Lower leg skin (tissue), 4 donors: Measurements from ENCODE around the gene ZCCHC7. TPM values are rescaled to one million over a fixed set of nuclear protein-coding genes. Genes with fewer than 3 reads are reported as not detected.

Source experiments
- DNase-seq, 2 donors: peaks; one replicate each; pipeline ENCODE4 v3.0.0-alpha.2; 2019; ENCODE audit warnings: low spot score in 2 of 2
- H3K4me3 ChIP-seq: fragments of 200-600 bp; sonication (generic); 2 replicates; pipeline ENCODE4 v1.5.1; 2017; ENCODE audit warnings: mild to moderate bottlenecking, low read depth; ENCODE audit not compliant: poor library complexity, severe bottlenecking
- CTCF ChIP-seq, 3 donors: fragments of 450-650 bp; IDR thresholded peaks; one replicate each; pipeline ENCODE4 v1.5.1; 2016; ENCODE audit warnings: antibody characterized with exemption in 3 of 3, mild to moderate bottlenecking in 3 of 3, moderate library complexity in 2 of 3
- POLR2A ChIP-seq, 2 donors: fragments of 450-650 bp; IDR thresholded peaks; one replicate each; pipeline ENCODE4 v1.6.1; 2016 to 2017; ENCODE audit warnings: antibody characterized with exemption in 2 of 2, mild to moderate bottlenecking in 1 of 2, moderate library complexity in 1 of 2
- WGBS, 2 donors: methylation state at CpG; one replicate each; pipeline ENCODE4 v1.1.5; 2018; 5-methylcytosine and 5-hydroxymethylcytosine counted together
- intact Hi-C: fragments of 100-400 bp; cut with DNase I; formaldehyde crosslinking; loops from one replicate; pipeline ENCODE4 v1.15.0; 2023; ENCODE audit warnings: low total_unique reads
- total RNA-seq, 4 donors: library from RNA; depleted of rRNA; stranded (reverse); fragments of >200 nt; gene quantifications; one replicate each; pipeline ENCODE4 v1.1.0, GENCODE V29; 2016

ZCCHC7 gene
- total RNA-seq, 4 donors from 2014 or later: 12.2 to 17.6 (median 15.7) TPM

GRCh38 chr9:37215381-37215780 lies 95.0 kb downstream of the ZCCHC7 start:
- H3K4me3 ChIP-seq: no peak overlapping the region
- WGBS, 2 donors: 92 to 93% methylated on average over 4 of the region's 4 CpGs
- TF ChIP-seq CTCF (IDR thresholded peaks at IDR 0.05): no peak
- no peak for TF ChIP-seq POLR2A (IDR thresholded peaks at IDR 0.05)
- no peak for DNase-seq
- intact Hi-C loops: no loop called here

GRCh38 chr9:37215830-37216229 lies 95.5 kb downstream of the ZCCHC7 start:
- intact Hi-C loops: no loop called here
- TF ChIP-seq POLR2A (IDR thresholded peaks at IDR 0.05) (no peak), CTCF (IDR thresholded peaks at IDR 0.05) (no peak)
- DNase-seq: no peak
- H3K4me3 ChIP-seq: no peak overlapping the region
- WGBS, 2 donors: 83% methylated on average over 1 of the region's 1 CpG

- intact Hi-C loops: no loop called here
- no peak overlapping the region for H3K4me3 ChIP-seq
- TF ChIP-seq CTCF (IDR thresholded peaks at IDR 0.05): no peak
- no peak for TF ChIP-seq POLR2A (IDR thresholded peaks at IDR 0.05)
- no peak for DNase-seq
- WGBS, 2 donors: 98% methylated on average over 2 of the region's 2 CpGs
Measured at GRCh38 chr9:37217161-37217560, 96.8 kb downstream of the ZCCHC7 start.

GRCh38 chr9:37218800-37219425 lies 98.5 kb downstream of the ZCCHC7 start:
- H3K4me3 ChIP-seq: no peak overlapping the region
- TF ChIP-seq CTCF (IDR thresholded peaks at IDR 0.05) (no peak), POLR2A (IDR thresholded peaks at IDR 0.05) (no peak)
- WGBS, 2 donors: 82 to 87% methylated on average over 5 of the region's 5 CpGs
- no peak for DNase-seq
- intact Hi-C loops: no loop called here

DNA sequence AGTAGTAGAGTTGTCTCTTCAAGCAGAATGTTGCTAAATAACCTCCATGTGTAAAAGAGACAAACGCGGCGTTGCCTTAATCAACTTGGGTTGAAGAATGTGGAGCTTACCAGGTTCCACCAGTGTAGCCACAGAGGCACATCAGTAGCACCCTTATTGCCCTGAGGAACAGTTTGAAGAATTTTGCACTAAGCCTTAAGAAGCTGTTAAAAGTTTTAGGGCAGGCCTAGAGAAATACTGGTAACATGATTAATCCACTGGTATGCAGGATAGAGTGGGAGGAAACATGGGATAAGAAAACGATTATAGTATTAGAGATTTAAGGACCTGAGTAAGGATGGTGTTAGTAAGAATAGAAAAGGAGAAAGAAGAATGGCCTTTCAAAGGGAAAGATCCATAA lies 100.6 kb downstream of the ZCCHC7 start:
- 87 to 93% methylated on average over 4 of the region's 4 CpGs for WGBS, 2 donors
- intact Hi-C loops: no loop called here
- no peak overlapping the region for H3K4me3 ChIP-seq
- TF ChIP-seq POLR2A (IDR thresholded peaks at IDR 0.05) (no peak), CTCF (IDR thresholded peaks at IDR 0.05) (no peak)
- no peak for DNase-seq

- no peak for TF ChIP-seq CTCF (IDR thresholded peaks at IDR 0.05)
- TF ChIP-seq POLR2A (IDR thresholded peaks at IDR 0.05): no peak
- no peak for DNase-seq
- intact Hi-C loops: no loop called here
- WGBS, 2 donors: 90 to 93% methylated on average over 1 of the region's 1 CpG
- no peak overlapping the region for H3K4me3 ChIP-seq
Measured at GRCh38 chr9:37221489-37222106, 101.2 kb downstream of the ZCCHC7 start.
